ENCODE measurements around the gene KRTAP10-2.
A peak's percentile ranks its signal among the peaks of the same experiment; 100 is the strongest.
"Not testable (repeated sequence)": the region's sequence is repeated elsewhere in the genome, so short reads cannot be mapped to it uniquely, and the experiment has no call there.

Gene KRTAP10-2

DNA sequence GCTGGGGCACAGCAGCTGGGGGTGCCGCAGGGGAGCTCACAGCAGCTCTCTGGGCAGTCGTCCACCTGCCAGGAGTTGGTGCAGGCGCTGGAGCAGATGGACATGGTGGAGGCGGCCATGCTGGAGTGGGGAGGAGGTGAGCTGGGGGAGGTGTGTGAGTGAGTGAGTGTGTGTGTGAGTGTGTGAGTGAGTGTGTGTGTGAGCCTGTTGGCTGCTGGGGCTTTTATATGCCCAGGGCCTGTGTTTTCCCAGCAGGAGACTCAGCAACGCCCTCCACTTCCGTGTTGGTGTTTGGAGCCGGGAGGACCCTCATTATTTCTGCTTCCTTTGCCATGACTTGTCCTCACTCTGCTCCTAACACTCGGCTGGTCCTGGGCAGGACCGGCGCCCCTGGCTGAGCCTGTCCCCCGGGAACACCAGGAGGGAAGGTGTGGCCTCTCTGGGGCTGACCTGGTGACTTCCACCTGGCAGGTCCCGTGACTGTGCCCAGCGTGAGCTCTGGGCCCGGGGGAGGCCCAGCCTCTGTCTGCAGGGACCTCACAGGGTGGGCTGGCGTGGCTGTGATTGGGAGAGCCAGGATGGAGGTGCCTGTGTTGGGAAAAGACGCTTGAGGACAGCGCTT lies at the start of gene KRTAP10-2:
TSS of gene KRTAP10-2 (minus strand) at position 166 of the 622 bp plus-strand sequence. CDS start at position 119, 47 bp downstream.
- FAIRE-seq = peak; percentile 9
- DNase-seq (ENCODE audit: low spot score) = no peak

DNA sequence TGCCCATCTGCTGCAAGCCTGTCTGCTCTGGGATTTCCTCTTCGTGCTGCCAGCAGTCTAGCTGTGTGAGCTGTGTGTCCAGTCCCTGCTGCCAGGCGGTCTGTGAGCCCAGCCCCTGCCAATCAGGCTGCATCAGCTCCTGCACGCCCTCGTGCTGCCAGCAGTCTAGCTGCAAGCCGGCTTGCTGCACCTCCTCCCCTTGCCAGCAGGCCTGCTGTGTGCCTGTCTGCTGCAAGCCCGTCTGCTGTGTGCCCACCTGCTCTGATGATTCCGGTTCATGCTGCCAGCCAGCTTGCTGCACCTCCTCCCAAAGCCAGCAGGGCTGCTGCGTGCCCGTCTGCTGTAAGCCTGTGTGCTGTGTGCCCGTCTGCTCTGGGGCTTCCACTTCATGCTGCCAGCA lies 49.8 kb upstream of the KRTAP10-2 start:
- not testable (repeated sequence) for DNase-seq (ENCODE audit: low spot score)
- FAIRE-seq = peak; percentile 90

DNA sequence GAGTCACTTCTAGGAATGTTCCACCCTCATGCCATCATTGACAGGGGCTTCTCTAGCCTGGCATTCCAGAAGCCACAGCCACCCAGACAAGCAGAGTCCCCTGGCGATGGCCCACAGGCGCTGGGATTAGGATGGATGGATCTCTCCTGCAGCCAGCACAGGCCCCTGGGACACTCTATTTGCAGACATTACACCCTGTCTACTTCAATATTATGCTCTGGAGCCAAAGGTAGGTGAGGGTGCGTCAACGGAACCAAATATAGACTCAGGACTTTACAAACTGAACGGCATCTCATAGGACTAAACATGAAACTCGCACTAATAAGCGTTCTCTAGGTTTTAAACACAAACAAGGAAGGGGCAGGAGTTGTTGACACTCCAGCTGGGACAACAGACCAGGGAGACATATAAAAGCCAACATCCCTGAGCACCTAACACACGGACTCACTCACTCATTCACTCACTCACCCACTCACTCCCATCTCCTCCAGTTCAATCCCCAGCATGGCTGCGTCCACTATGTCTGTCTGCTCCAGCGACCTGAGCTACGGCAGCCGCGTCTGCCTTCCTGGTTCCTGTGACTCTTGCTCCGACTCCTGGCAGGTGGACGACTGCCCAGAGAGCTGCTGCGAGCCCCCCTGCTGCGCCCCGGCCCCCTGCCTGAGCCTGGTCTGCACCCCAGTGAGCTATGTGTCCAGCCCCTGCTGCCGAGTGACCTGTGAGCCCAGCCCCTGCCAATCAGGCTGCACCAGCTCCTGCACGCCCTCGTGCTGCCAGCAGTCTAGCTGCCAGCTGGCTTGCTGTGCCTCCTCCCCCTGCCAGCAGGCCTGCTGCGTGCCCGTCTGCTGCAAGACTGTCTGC lies 49.0 kb upstream of the KRTAP10-2 start, which contains the start of gene KRTAP10-7:
TSS of gene KRTAP10-7 (plus strand) at position 480 of the 861 bp plus-strand sequence. CDS start at position 505, 25 bp downstream.
- DNase-seq (ENCODE audit: low spot score); FAIRE-seq: not testable (repeated sequence)

GRCh38 chr21:44599264-44600029 lies 48.1 kb upstream of the KRTAP10-2 start:
- FAIRE-seq = no peak
- DNase-seq (ENCODE audit: low spot score) = no peak

DNA sequence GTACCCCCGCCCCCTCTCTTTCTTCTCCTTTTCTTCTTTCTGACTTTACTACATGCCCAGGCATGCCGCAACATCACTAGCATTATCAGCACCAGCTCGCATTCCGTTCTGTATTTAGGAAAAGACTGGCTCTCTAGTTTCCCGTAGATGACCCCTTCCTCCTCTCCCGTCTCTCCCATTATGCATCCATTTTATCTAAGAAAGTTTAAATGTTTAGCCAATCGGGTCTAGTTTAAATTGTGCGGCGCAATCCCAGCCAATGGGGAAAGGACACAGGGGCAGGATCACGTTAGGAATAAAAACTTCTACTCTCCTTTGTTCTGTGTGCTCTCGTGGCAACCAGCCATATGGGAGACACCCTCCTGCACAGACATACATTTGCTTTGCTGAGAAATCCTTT lies 46.8 kb upstream of the KRTAP10-2 start:
- DNase-seq (ENCODE audit: low spot score) = no peak
- FAIRE-seq = no peak

- FAIRE-seq (no peak), DNase-seq (ENCODE audit: low spot score) (no peak)
These were observed 44.9 kb upstream of the KRTAP10-2 start for GRCh38 chr21:44596068-44596725.

GRCh38 chr21:44595524-44595923 lies 44.2 kb upstream of the KRTAP10-2 start:
- no peak for FAIRE-seq
- no peak for DNase-seq (ENCODE audit: low spot score)

DNA sequence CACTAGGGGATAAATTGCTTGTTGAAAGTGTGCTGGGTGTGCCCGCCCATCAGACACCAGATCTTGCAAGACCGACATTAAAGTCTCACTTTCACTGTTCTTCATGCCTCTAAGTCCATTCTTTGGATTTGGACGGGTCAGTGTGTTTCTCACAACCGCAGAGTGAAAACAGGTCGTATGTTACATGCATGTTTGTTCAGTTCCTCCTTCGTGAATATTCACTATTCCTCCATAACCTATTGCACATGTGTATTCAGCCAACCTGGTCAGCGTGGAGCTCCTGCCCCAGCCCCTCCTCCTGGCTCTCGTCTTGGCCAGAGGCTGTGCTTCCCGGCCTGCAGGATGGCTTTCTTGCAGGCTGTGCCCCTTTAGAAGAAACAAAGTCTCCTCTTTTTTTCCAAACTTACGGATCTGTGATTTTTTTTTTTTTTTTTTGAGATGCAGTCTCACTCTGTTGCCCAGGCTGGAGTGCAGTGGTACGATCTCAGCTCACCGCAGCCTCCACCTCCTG lies 43.2 kb upstream of the KRTAP10-2 start:
- FAIRE-seq = no peak

DNA sequence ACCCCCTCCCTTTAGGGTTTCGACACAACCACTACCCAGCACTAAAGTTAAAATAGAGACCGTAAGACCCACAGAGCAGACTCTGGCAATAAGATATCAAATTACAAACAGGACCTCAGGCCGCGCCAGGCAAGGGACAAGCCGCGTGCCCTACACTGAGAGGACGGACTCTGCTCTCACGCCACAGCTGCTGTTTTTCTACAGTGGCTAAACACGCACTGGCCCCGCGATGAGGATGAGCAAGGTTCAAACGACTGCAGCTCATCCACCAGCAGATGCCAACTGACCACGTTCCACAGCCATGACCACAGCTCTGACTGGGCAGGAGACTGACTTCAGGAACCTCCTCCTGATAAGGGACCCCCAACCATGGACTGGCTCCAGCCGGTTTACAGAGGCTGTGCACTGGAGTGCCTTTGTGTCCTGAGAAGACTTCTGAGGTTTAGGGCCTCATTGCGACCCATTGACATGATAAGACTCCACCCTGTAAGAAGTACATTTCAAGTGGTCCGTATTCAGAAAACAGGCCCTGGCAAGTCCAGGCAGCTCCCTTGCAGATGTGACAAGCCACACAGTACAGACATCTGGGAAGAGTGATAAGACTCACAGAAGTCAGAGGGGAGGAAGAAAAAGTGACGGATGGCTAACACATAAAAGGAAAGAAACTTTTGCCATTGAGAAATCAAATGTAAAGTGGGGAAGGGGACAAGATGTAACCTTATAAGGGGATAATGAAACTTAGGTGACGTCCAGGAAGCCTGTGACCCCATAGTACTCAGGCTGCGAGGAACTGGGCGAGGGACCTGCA lies 42.5 kb upstream of the KRTAP10-2 start:
- no peak for FAIRE-seq
- DNase-seq (ENCODE audit: low spot score) = no peak

More for the DNA sequence above, 43.2 kb upstream of the KRTAP10-2 start:
- no peak for DNase-seq (ENCODE audit: low spot score)

DNA sequence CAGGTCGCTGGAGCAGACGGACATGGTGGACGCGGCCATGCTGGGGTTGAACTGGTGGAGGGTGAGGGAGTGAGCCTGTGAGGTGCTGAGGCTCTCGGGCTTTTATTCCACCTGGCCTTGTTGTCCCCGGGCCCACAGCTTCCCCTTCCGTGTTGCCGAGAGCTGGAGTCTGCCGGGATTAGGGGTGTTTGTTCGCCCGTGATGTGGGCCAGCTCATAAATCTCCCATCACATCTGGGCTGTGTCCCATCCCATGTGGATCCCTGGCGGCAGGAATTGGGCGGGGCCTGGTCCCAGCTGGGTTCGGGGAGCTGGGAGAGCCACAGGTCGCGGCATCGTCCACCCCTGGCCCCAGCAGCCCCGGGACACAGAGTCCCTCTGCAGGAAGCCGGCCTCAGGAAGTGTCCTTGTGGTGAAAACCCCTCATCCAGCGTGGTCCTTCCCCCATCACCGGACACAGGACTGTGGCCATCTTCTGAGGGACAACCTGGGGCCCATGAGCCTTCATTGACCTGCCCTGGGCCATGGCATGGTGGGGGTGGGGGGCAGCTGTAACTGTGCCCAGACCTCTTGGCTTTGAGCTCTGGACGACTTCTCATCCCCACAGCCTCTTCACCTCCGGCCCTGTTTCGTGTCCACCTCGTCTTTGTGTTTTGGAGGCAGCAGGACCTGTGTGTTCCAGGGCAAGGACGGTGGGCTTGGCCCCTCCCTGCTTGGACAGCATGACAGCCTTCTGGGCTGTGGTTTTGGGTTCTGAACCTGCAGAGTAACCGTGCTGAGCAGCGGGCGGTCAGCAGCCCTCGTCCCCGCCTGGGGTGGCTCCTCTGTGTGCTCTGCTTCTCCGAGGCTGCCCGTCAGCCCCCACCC lies 41.4 kb upstream of the KRTAP10-2 start, which contains the start of gene KRTAP10-6:
TSS of gene KRTAP10-6 (minus strand) at position 60 of the 866 bp plus-strand sequence. CDS start at position 39, 21 bp downstream.
- no peak for DNase-seq (ENCODE audit: low spot score)
- no peak for FAIRE-seq

- not testable (repeated sequence) for DNase-seq (ENCODE audit: low spot score); FAIRE-seq
These were observed 40.5 kb upstream of the KRTAP10-2 start for GRCh38 chr21:44591801-44592130.

DNA sequence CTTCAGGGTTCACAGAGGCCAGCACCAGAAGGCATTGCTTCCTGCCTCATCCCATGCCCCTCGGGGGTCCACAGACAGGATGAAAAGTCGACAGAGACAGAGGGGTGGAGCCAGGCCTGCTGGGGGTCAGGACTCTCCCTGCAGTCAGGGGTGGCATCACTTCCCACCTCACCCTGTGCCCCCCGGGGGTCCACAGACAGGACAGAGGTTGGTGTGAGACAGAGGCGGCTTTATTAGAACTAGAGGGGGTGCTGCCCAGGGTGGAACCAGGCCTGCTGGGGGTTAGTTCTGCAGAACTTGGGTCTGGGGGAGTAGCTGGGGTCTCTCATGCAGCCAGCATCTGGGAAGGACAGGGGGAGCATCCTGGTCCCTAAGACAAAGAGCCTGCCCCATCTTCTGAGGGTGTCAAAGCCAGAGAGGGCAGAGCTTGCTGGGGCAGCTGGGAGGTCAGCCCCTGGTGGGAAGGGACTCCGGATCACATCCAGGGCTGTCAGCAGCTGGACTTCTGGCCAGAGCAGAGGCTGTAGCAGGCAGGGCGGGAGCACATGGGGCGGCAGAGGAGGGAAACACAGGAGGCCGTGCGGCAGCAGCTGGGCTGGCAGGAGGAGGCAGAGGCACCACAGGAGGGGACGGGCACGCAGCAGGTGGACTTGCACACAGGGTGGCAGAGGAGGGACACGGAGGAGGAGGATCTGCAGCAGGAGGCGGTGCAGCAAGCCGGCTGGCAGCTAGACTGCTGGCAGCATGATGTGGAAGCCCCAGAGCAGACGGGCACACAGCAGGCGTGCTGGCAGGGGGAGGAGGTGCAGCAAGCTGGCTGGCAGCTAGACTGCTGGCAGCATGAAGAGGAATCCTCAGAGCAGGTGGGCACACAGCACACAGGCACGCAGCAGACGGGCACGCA lies 39.8 kb upstream of the KRTAP10-2 start:
- not testable (repeated sequence) for FAIRE-seq; DNase-seq (ENCODE audit: low spot score)

GRCh38 chr21:44590311-44590721 lies 39.0 kb upstream of the KRTAP10-2 start:
- DNase-seq (ENCODE audit: low spot score) = no peak
- FAIRE-seq = no peak

DNA sequence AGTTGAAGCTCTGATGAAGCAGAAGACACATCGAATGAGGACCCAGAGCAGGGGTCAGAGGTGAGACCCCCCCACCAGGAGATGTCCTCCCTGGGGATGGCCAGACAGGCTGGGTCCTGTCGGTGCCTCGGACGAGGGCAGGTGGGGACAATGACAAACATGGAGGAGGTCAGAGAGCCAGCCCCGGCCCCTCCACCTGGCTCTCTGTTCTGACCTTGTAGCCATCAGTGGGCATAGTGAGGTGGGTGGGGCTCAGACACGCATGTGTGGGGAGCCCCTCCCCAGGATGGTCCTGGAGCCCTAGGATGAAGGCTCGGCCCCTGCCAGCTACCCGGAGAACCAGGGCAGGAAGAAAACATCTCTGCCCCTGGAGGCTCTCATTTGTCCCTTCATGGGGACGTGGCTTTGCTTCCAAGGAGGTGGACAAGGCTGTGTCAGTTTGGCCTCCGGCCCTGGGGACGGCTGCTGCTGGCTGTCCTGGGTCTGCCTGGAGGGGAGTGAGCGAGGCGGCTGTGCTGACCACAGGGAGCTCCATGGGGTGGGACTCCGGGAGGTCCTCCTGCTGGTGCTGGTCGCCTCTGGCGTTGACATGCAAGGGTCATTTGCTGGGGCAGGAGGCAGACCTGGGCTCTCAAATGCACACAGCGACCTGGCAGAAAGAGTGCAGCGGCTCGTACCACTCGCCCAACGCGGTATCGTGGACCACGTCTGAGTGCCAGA lies 38.4 kb upstream of the KRTAP10-2 start:
- DNase-seq (ENCODE audit: low spot score) (no peak), FAIRE-seq (no peak)

- DNase-seq (ENCODE audit: low spot score) (no peak), FAIRE-seq (no peak)
These were observed 37.8 kb upstream of the KRTAP10-2 start for GRCh38 chr21:44589094-44589493.

GRCh38 chr21:44585892-44586291 lies 34.6 kb upstream of the KRTAP10-2 start:
- no peak for DNase-seq (ENCODE audit: low spot score)
- FAIRE-seq = no peak

- FAIRE-seq (no peak), DNase-seq (ENCODE audit: low spot score) (no peak)
These were observed 32.5 kb upstream of the KRTAP10-2 start for GRCh38 chr21:44583800-44584147.

Measured in urothelium cell line (cell line).